Keratinocyte (primary cell): Measurements from ENCODE around the gene FNDC3B. TPM values are rescaled to one million over a fixed set of nuclear protein-coding genes. Genes with fewer than 3 reads are reported as not detected.
"Not testable (repeated sequence)": the region's sequence is repeated elsewhere in the genome, so short reads cannot be mapped to it uniquely, and the experiment has no call there.

Experiments
- DNase-seq: peaks from one replicate; pipeline ENCODE4 v3.0.0-alpha.2; 2011; ENCODE audit warnings: low read depth, missing footprints, low spot score
- FAIRE-seq: peaks from 2 replicates; lab custom pipeline; 2011; peaks lifted over from hg19 to GRCh38; lab: Jason Lieb, UNC
- H2AFZ ChIP-seq: 2 replicates; pipeline ENCODE4 v1.6.0; 2012; ENCODE audit warnings: low read length, control low read depth, inconsistent platforms; ENCODE audit not compliant: control insufficient read depth
- H3K27ac ChIP-seq: 2 replicates; pipeline ENCODE4 v1.5.1; 2011; ENCODE audit warnings: low read length; ENCODE audit not compliant: control insufficient read depth, insufficient read depth
- H3K27me3 ChIP-seq: 3 replicates; pipeline ENCODE4 v1.6.0; 2011; ENCODE audit warnings: low read length; ENCODE audit not compliant: control insufficient read depth, insufficient read depth; ENCODE audit errors: extremely low read depth
- H3K36me3 ChIP-seq, 2 experiments: 2 replicates in 1 of 2; 3 replicates in 1 of 2; pipeline ENCODE4 v1.5.1; 2011; ENCODE audit warnings: low read length in 2 of 2, mild to moderate bottlenecking in 1 of 2; ENCODE audit not compliant: control insufficient read depth in 2 of 2, insufficient read depth in 2 of 2; ENCODE audit errors: extremely low read depth in 1 of 2
- H3K4me1 ChIP-seq: 3 replicates; pipeline ENCODE4 v1.5.1; 2011; ENCODE audit warnings: low read length; ENCODE audit not compliant: control insufficient read depth, insufficient read depth; ENCODE audit errors: extremely low read depth
- H3K4me2 ChIP-seq: 3 replicates; pipeline ENCODE4 v1.6.0; 2011; ENCODE audit warnings: low read depth, low read length; ENCODE audit not compliant: control insufficient read depth, insufficient read depth; ENCODE audit errors: extremely low read depth
- H3K4me3 ChIP-seq, 3 experiments: fragments of 200-600 bp in 1 of 3; sonication (generic) in 1 of 3; 2 replicates in 2 of 3; 3 replicates in 1 of 3; pipeline ENCODE4 v1.5.1; 2011 to 2016; ENCODE audit warnings: low read length in 3 of 3, mild to moderate bottlenecking in 3 of 3, control low read depth in 2 of 3, inconsistent platforms in 1 of 3, low read depth in 1 of 3, mixed read lengths in 1 of 3, mixed run types in 1 of 3, moderate library complexity in 1 of 3; ENCODE audit not compliant: control insufficient read depth in 2 of 3, insufficient read depth in 2 of 3; ENCODE audit errors: extremely low read depth in 1 of 3
- H3K79me2 ChIP-seq: 2 replicates; pipeline ENCODE4 v1.6.0; 2012; ENCODE audit warnings: low read length; ENCODE audit not compliant: control insufficient read depth, insufficient read depth
- H3K9ac ChIP-seq: 3 replicates; pipeline ENCODE4 v1.6.0; 2011; ENCODE audit warnings: low read length; ENCODE audit not compliant: control insufficient read depth, insufficient read depth; ENCODE audit errors: extremely low read depth
- H3K9me1 ChIP-seq: 3 replicates; pipeline ENCODE4 v1.6.0; 2011; ENCODE audit warnings: low read length; ENCODE audit not compliant: control insufficient read depth, insufficient read depth; ENCODE audit errors: extremely low read depth
- H3K9me3 ChIP-seq: 2 replicates; pipeline ENCODE4 v1.5.1; 2012; ENCODE audit warnings: low read depth, low read length; ENCODE audit not compliant: control insufficient read depth
- H4K20me1 ChIP-seq: 3 replicates; pipeline ENCODE4 v1.6.0; 2011; ENCODE audit warnings: low read length; ENCODE audit not compliant: control insufficient read depth, insufficient read depth; ENCODE audit errors: extremely low read depth
- EZH2 ChIP-seq: IDR thresholded peaks from one replicate; pipeline ENCODE4 v1.6.1; 2012; ENCODE audit warnings: inconsistent platforms, mild to moderate bottlenecking, low read length, moderate library complexity
- dilution Hi-C: fragments of 300-500 bp; cut with MboI; formaldehyde crosslinking; loops from one replicate; pipeline ENCODE4 v1.7.0; 2020; ENCODE audit warnings: low sequenced_read_pairs; ENCODE audit not compliant: extremely low pct_ligation_motif_present
- polyA plus RNA-seq, 5 experiments: library from polyadenylated mRNA; depleted of rRNA in 3 of 5; stranded (reverse) in 3 of 5; stranded (forward) in 1 of 5; unstranded in 1 of 5; fragments of >200 nt; gene quantifications; 1 replicate in 1 of 5; 2 replicates in 3 of 5; 3 replicates in 1 of 5; pipeline versions ENCODE4 v1.2.1 to v1.2.3, GENCODE V29; 2011 to 2012; ENCODE audit warnings: missing spikeins in 2 of 5, low read depth in 1 of 5, low replicate concordance in 1 of 5
- TF ChIP-seq, protein P1 (sequence below), 3 experiments: IDR thresholded peaks in 1 of 3; conservative IDR thresholded peaks in 1 of 3; optimal IDR thresholded peaks in 1 of 3; 2 replicates in 2 of 3; 3 replicates in 1 of 3; pipeline versions ENCODE3 to v1.5.1; 2011; ENCODE audit warnings: low read length in 3 of 3, mild to moderate bottlenecking in 3 of 3, moderate library complexity in 2 of 3, control low read depth in 1 of 3, inconsistent platforms in 1 of 3; ENCODE audit not compliant: insufficient read depth in 2 of 3; ENCODE audit errors: extremely low read depth in 1 of 3

FNDC3B gene
- polyA plus RNA-seq, 1 donor (not counting 4 experiments of a cell fraction or from before 2014, with no cell fraction given), result 31.4 TPM

DNA sequence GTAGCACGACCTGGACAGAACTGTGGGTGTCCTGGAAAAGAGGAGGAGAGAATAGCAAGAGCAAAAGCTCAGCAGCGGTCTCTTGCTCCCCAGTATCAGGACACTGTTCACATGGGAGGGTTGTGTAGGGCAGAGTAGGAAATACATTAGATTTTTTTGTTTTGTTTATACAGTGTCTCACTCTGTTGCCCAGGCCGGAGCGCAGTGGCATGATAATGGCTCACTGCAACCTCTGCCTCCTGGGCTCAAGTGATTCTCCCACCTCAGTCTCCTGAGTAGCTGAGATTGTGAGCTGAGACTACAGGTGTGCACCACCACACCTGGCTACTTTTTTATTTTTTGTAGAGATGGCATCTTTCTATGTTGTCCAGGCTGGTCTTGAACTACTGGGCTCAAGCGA, 53.3 kb downstream of the FNDC3B start:
- Histone ChIP-seq H3K4me2 (no peak overlapping the region), H3K27me3 (no peaks in the 10 kb centered on the region), H3K36me3 (peaks cover 1 to 3% of the 10 kb centered on the region in 2 experiments), H3K79me2 (peaks cover 66% of the 10 kb centered on the region), H3K9me3 (no peaks in the 10 kb centered on the region), H3K9me1 (no peaks in the 10 kb centered on the region), H4K20me1 (no peaks in the 10 kb centered on the region), H2AFZ (no peak overlapping the region), H3K4me3 (no peak overlapping the region), H3K27ac (no peak overlapping the region), H3K9ac (no peak overlapping the region), H3K4me1 (peaks cover 67% of the 10 kb centered on the region)
- dilution Hi-C loops, result no loop called here
- FAIRE-seq (no peak), DNase-seq (no peak)
- TF ChIP-seq EZH2, result no peak
- TF ChIP-seq, protein P1, sequence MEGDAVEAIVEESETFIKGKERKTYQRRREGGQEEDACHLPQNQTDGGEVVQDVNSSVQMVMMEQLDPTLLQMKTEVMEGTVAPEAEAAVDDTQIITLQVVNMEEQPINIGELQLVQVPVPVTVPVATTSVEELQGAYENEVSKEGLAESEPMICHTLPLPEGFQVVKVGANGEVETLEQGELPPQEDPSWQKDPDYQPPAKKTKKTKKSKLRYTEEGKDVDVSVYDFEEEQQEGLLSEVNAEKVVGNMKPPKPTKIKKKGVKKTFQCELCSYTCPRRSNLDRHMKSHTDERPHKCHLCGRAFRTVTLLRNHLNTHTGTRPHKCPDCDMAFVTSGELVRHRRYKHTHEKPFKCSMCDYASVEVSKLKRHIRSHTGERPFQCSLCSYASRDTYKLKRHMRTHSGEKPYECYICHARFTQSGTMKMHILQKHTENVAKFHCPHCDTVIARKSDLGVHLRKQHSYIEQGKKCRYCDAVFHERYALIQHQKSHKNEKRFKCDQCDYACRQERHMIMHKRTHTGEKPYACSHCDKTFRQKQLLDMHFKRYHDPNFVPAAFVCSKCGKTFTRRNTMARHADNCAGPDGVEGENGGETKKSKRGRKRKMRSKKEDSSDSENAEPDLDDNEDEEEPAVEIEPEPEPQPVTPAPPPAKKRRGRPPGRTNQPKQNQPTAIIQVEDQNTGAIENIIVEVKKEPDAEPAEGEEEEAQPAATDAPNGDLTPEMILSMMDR (optimal IDR thresholded peaks at IDR 0.05 in 1 of 3, IDR thresholded peaks at IDR 0.05 in 1 of 3, conservative IDR thresholded peaks at IDR 0.05 in 1 of 3; ENCODE audit: extremely low read depth in 1 of 3, insufficient read depth in 2 of 3, low read length in 3 of 3), result no peak

DNA sequence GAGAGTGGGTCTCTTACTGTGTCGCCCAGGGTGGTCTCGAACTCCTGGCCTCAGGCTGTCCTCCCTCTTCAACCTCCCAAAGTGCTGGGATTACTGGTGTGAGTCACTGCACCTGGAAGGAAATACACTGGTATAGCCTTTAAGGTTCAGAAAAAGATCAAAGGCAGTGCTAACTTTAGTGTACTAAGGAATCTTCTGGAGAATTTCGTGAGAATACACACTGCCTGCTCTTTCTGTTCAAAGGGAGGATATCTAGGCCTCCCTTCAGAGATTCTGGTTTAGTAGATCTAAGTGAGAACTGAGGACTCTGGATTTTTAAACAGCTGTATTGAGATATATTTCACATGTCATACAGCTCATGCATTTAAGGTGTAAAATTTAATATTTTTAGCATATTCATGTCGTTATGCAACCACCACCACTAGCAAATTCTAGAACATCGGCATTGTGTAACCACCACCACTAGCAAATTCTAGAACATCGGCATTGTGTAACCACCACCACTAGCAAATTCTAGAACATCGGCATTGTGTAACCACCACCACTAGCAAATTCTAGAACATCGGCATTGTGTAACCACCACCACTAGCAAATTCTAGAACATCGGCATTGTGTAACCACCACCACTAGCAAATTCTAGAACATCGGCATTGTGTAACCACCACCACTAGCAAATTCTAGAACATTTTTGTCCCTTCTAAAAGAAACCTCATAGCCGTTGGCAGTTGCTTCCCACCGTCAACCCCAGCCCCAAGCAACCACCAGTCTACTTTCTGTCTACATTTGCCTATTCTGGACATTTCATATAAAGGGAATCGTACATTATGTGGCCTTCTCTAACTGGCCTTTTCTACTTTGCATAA, 54.4 kb downstream of the FNDC3B start:
- H3K4me3 ChIP-seq, H3K27me3 ChIP-seq, H3K27ac ChIP-seq, FAIRE-seq, H3K4me2 ChIP-seq, H3K9me1 ChIP-seq, H3K9ac ChIP-seq, H4K20me1 ChIP-seq, H3K9me3 ChIP-seq, DNase-seq, H2AFZ ChIP-seq, dilution Hi-C loops, H3K36me3 ChIP-seq: not testable (repeated sequence)
- peaks cover 76% of the 10 kb centered on the region for H3K79me2 ChIP-seq
- peaks cover 67% of the 10 kb centered on the region for H3K4me1 ChIP-seq
